ENCODE data around the gene MRPL53.
A peak's percentile ranks its signal among the peaks of the same experiment; 100 is the strongest.
"Not testable (repeated sequence)": the region's sequence is repeated elsewhere in the genome, so short reads cannot be mapped to it uniquely, and the experiment has no call there.

MRPL53 gene

GRCh38 chr2:74458938-74459363 lies 13.5 kb downstream of the MRPL53 start:
- TF ChIP-seq POLR2A (IDR thresholded peaks at IDR 0.05; ENCODE audit: low read depth, low read length) = no peak
- FAIRE-seq (no peak), DNase-seq (ENCODE audit: insufficient read length, low spot score) (no peak)

DNA sequence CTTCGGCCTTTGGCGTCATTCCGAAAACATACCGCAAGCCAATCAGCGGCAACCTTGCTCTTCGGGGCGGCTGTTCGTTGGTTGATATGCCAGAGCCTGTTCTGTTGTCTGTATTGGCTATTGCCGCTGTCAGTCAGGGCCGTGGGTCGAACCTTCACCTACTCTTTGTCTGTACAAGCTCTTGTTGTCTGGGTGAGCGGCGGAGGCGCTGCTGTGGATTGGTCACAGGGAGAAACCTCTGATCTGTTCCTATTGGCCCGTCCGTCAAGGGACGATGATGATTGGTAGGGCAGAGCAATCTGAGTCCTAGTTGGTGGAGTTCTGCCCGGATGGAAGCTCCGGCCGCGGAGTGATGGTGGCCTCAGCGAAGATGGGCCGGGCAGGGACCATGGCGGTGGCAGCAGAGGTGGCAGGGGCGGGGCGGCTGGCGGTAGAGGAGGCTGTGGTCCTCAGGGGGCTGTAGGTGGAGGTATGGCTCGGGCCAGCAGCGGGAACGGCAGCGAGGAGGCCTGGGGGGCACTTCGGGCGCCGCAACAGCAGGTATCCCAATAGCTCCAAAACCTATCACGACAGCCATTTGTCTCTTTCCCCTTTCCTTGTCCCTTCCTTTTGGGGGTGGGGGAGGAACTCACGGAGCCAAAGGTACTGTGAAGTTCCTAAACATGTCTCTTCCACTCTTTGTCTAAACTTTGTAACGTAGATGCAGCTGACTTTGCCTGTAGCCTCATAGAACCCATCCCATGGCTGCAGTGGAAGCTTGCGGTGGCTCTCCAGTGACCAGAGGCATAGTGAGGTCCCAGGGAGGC lies 14.1 kb downstream of the MRPL53 start, which contains the start of gene WBP1:
TSS of gene WBP1 (plus strand) at position 307 of the 806 bp plus-strand sequence. CDS start at position 472, 165 bp downstream.
- TF ChIP-seq POLR2A (IDR thresholded peaks at IDR 0.05; ENCODE audit: low read depth, low read length) = peak; percentile 61
- DNase-seq (ENCODE audit: insufficient read length, low spot score) (peak; percentile 99), FAIRE-seq (peak; percentile 85)

DNA sequence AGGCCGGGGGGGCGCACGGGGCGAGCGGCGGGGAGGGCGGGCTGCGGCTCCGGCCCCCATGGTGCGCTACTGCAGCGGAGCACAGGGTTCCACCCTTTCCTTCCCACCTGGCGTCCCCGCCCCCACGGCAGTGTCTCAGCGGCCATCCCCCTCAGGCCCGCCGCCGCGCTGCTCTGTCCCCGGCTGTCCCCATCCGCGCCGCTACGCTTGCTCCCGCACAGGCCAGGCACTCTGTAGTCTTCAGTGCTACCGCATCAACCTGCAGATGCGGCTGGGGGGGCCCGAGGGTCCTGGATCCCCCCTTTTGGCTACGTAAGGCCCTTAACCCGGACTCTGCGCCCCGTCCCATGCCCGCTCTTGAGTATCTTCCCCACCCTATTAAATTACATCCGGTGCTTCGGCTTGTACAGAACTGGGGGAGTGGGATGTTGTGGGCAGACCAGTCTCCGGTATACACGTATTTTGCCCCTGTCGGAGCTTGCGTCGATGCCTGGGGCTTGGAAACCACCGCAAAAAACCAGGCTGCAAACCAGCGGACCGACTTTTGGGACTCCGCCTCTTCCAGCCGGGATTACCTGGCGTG lies 14.8 kb downstream of the MRPL53 start:
- DNase-seq (ENCODE audit: insufficient read length, low spot score) = no peak
- TF ChIP-seq POLR2A (IDR thresholded peaks at IDR 0.05; ENCODE audit: low read depth, low read length) = peak; percentile 25; the same call in 1 of the 2 replicates
- FAIRE-seq = no peak

DNA sequence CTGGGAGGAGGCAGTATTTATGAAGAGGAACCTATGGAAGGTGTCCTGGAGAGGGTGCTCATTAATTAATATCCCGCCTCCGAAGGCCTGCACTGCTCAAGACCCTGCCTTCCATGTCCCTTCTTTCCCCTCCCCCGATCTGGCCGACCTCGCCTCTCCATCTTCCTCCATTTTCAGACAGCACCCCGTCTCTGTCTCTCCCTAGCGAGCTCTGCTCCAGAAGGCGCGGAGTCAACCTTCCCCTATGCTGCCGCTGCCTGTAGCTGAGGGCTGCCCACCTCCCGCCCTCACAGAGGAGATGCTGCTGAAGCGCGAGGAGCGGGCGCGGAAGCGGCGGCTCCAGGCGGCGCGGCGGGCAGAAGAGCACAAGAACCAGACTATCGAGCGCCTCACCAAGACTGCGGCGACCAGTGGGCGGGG lies 15.3 kb downstream of the MRPL53 start:
- DNase-seq (ENCODE audit: insufficient read length, low spot score) (no peak), FAIRE-seq (no peak)
- no peak for TF ChIP-seq POLR2A (IDR thresholded peaks at IDR 0.05; ENCODE audit: low read depth, low read length)

DNA sequence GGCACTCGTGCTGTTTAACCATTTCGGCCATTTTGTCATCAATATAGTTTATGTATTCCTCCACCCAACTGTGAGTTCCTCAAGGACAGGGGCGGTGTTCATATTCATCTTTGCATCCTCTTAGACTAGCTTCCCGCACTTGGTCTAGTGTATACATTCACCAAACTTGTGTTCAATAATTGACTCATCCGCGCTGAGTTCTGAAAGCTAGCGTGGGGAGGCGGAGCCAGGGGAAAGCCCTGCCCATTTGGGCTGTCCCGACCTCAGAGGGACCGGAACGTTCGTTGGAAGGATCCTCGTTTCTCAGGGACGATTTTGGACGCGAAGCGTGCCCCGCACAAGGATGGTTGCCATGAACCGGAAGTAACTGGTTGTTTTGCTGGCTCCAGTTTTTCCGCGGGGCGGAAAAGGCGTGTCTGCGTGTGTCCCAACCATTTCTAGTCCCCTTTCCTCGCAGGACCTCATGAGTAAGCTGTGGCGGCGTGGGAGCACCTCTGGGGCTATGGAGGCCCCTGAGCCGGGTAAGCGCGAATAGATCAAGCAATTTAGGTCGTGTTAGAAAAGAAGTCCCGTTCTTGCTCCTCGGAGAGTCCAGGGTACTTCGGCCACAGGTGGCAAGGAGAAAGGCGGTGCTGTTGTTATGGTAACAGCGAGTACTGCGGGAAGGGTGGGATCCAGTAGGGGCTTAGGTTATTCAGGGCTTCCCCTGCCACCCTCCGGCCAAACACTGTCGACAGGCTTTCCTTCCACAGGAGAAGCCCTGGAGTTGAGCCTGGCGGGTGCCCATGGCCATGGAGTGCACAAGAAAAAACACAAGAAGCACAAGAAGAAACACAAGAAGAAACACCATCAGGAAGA lies 17.6 kb downstream of the MRPL53 start, which contains the start of gene INO80B:
TSS of gene INO80B (plus strand) at position 434 of the 858 bp plus-strand sequence. CDS start at position 464, 30 bp downstream.
- FAIRE-seq (peak; percentile 83), DNase-seq (ENCODE audit: insufficient read length, low spot score) (peak; percentile 82)
- peak; percentile 11; the same call in 1 of the 2 replicates for TF ChIP-seq POLR2A (IDR thresholded peaks at IDR 0.05; ENCODE audit: low read depth, low read length)

GRCh38 chr2:74450570-74451190 lies 21.8 kb downstream of the MRPL53 start:
- FAIRE-seq (no peak), DNase-seq (ENCODE audit: insufficient read length, low spot score) (no peak)
- TF ChIP-seq POLR2A (IDR thresholded peaks at IDR 0.05; ENCODE audit: low read depth, low read length) = no peak

GRCh38 chr2:74448771-74449170 lies 23.7 kb downstream of the MRPL53 start:
- TF ChIP-seq POLR2A (IDR thresholded peaks at IDR 0.05; ENCODE audit: low read depth, low read length) = no peak
- DNase-seq (ENCODE audit: insufficient read length, low spot score) (no peak), FAIRE-seq (no peak)

GRCh38 chr2:74447230-74447999 lies 25.1 kb downstream of the MRPL53 start:
- no peak for DNase-seq (ENCODE audit: insufficient read length, low spot score)
- no peak for FAIRE-seq
- no peak for TF ChIP-seq POLR2A (IDR thresholded peaks at IDR 0.05; ENCODE audit: low read depth, low read length)

DNA sequence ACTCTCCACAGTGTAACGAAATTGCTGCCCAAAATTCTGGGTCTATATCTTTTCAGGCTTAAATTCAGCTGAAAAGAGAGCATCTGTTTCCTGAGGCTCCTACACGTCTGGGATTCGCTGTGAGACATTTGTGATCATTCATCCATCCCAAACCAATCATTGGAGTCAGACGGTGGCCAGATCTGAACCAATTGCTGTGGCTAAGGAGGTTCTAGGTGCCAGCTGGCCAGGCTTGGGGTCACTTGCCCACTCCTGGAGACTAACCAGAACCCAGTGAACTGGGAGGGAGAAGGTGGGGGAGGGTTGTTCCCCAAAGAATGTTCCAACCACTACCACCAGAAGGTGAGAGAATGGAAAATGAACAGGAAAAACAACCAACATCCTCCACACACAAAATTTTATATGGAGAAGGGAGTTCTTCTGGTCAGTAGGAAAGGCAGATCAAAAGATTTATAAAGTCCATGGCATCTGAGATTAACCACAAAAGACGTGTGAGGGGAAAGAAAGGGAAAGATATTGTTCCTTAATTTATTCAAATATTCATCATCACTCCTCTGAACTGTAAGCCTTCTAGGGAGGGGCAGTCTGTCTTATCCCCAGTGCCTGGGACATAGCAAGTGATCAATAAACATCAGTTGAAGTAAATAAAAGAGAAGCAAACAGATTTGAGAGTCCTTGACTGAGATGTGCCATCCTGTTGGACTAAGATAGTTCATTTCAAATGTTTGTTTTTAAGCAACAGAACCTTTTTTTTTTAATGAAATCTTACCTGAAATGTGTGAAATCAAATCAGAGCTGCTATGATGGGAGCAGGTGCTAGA lies 27.8 kb downstream of the MRPL53 start:
- DNase-seq (ENCODE audit: insufficient read length, low spot score) (no peak), FAIRE-seq (no peak)
- no peak for TF ChIP-seq POLR2A (IDR thresholded peaks at IDR 0.05; ENCODE audit: low read depth, low read length)

GRCh38 chr2:74442483-74443297 lies 29.8 kb downstream of the MRPL53 start:
- FAIRE-seq; DNase-seq (ENCODE audit: insufficient read length, low spot score): not testable (repeated sequence)
